Activated CD8-positive, alpha-beta memory T cell treated with anti-CD3 and anti-CD28 coated beads, Interleukin-2, amount 50 U/mL, for 4 hours (primary cell): ENCODE data around the gene TTC4.
"Not testable (repeated sequence)": the region's sequence is repeated elsewhere in the genome, so short reads cannot be mapped to it uniquely, and the experiment has no call there.

ENCODE experiments used
- DNase-seq: peaks from one replicate; pipeline ENCODE4 v3.0.0-alpha.2; 2020

Gene TTC4

DNA sequence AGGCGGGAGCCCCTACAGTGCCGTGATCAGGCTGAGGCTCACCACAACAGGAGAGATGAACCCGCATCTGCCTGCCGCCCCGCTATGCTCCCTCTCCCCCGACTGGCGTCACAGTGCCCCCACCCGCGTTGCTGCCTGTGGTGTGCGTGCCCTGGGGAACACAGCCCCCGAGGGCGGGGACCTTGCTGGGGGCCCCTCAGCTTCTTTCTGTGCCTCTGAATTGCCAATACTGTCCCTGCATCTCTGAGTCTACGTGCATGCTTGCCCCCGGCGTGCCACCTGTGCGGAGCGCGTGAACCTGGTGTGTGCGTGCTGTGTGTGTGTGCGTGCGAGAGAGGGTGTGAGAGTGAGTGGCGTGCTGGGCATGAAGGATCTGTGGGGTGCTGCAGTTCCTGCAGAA lies 38.4 kb downstream of the TTC4 start:
- no peak for DNase-seq

DNA sequence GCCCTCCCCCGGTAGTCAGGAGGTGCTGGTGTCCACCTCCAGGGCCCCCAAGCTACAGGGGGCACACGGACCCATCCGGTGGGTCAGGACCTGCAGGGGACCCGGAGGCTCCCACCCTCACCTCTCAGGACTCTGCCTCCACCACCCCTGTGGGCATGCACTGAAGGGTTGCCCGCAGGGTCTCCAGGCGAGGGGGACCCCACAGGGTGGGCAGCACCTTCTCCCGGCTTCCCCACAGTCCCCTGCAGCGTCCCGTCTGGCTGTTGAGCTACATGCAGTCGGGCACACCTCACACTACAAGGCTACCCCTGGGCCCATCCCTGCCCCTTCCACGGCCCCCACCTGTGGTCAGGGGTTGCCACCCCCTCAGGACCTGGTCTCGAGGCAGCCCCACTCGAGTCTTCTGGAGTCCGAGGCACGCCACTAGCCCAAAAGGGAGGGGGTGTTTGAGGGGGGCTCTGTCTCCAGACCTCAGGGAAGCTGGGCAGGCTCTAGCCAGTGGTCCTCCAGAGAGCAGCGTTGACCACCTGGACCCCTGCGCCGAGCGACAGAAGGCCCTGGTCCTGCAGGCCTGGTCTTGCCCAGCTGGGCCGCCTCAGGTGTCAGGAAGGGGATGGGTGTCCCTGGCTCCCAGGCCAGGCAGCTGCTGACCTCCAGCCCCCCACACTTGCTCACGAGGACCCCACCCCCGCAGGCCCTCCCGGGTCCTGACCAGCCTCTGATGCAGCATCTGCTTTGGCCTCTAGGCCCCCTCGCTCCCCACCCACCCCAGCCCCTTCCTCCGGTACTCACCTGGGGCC lies 39.0 kb downstream of the TTC4 start:
- no peak for DNase-seq

DNA sequence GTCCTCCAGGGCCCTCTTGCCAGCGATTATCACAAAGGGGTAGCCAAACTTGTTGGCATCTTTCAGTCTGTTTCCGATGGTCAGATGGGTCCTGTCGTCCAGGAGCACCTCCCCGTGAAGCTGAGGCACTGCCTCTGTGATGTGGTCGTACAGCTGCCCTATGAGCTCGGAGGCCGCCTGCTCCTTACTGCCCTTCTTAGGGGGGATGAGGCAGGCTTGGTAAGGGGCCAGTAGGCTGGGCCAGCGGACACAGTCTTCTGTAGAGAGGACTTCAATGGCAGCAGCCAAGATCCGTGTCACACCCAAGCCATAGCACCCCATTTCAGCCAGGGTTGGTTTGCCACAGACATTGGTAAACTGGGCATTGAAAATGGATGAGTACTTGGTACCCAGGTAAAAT lies 42.2 kb downstream of the TTC4 start:
- DNase-seq, result no peak

DNA sequence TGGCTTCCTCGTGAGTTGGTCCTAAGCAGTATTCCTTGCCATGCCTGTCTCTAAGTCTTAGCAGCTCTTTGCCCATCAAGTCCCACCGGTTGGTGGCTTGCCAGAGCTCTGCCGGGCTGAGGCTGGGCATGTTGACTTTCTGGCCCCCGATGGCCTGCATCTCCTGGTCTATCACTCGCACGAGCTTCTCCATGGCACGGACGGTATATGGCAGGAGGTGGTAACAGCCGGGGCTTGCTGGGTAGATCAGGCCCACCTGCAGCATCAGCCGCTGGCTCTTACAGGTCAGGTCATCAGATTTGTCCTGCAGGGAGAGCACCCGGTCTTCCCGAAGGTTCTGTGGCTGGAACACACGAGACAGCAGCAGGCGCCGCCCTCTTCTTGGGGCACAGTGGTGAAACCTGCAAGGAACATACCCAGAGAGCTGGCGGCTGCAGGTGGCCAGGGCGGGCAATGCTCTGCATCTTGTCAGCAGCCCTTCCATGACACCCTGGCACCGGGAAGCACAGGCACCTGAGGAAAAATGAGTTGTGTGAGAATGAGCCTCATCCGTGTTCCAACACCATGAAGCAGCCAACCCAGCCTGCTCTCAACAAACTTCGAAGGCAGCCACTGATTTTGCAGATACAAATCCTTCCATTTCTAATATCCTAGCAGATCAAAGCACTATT lies 43.2 kb downstream of the TTC4 start:
- DNase-seq, result no peak

DNA sequence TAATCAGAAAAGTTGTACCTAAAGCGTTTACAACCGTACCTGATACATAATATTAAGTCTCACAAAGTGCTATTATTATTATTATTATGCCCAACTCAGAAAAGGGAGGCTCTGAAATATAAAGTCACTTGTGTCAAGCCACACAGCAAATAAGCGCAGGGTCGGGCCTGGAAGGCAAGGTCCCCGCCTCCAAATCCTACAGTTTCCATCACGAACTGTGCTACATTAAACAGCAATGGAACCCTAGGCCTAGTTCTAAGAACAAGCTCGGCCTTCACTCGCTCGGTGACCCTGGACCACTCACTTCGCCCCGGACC lies 48.1 kb downstream of the TTC4 start:
- DNase-seq, result no peak

DNA sequence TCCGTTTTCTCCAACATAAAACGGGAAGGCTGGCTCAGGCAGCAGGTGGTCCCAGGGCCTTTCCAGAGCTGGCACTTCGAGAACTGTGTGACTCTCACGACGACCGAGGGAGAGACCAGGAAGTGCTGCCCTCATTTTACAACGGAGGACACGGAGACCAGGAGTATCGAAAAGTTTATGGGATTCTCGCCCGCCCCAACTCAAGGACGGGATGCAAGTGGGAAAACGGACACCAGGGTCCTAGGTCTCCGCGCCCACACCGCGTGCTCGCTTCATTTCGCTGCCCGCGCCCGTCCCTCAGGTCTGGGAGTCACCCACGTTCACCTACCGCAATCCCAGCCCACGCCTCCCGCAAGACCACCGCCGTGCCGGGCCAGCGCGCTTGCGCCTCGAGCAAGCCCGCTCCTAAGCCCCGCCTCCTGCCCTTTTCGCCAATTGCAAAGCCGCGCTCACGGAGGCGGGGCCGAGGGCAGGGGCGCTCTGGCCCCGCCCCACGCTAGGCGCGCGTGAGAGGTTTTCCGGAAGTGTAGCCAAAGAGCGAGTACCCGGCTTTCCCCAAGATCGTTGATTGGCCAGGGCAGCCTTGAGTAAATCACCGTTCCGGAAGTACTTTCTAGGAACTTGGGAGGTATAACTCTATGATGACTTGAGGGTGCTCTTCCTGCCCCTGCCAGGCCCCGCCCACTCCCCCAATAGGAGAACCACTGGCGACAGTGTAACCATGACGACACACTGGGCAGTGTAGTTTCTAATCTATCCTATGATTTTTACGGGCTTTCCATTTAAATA lies 48.7 kb downstream of the TTC4 start, which contains the start of gene PARS2:
Gene PARS2, minus strand, starts transcription at position 391 of the 789 bp plus-strand sequence. CDS start 5,362 bp downstream, outside the sequence.
- peak; percentile 96 for DNase-seq

DNA sequence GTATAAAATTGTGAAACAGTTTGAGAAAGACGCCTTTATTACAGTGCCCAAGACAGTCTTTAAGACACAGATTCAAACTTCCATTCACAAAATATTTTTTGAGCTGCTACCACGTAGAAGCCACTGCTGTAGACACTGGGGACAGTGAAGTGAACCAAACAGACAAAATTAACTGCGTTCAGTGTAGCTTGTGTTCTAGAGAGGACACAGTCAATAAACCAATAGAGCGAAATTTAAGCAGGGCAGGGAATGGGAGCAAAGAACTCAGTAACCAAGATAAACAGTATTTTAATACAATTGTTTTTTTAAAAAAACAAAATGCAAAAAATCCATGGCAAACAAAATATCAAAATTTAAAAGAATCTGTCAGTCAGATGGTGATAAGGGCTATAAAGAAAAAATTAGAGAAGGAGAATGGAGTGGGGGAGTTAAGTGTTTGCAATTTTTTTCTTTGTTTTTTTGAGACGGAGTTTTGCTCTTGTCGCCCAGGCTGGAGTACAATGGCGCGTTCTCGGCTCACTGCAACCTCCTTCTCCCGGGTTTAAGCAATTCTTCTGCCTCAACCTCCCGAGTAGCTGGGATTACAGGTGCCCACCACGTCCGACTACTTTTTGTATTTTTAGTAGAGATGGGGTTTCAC lies 49.4 kb downstream of the TTC4 start:
- DNase-seq, result no peak

DNA sequence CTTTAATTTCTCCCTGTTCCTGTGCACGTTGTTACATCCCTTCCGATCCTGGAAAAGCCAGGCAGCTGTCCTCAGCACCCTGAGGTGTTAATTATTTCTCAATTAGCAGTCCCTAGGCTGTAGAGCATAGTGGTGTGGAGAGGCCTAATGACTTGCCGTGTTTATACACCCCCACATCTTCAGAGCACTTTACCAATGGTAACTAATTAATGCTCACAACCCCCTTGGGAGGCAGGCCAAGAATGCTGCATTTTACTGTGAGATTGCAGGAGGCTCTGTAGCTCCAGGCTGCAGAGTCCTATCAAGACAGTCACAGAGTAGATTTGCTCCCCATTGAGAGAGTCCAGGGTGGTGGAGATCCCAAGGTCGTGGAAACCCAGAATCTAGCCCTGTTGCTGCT lies 51.1 kb downstream of the TTC4 start:
- no peak for DNase-seq

DNA sequence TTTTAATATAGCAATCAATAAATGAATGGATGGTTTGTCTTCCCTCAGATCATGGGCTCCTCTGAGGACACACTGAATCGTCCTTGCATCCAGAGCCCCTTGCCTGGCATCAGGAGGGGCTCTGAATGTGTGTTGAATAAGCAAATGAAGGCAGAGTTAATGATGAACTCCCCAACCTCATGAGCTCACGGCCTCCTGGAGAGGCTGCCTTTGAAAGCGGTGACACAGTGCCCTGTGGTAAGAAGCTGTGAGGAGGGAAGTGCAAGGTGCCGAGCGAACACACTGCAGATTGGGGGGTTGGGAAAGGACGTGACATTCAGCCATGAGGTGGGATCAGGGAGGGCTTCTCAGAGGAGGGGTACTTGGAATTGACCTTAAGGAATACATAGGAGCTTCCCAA lies 51.9 kb downstream of the TTC4 start:
- DNase-seq, result no peak

DNA sequence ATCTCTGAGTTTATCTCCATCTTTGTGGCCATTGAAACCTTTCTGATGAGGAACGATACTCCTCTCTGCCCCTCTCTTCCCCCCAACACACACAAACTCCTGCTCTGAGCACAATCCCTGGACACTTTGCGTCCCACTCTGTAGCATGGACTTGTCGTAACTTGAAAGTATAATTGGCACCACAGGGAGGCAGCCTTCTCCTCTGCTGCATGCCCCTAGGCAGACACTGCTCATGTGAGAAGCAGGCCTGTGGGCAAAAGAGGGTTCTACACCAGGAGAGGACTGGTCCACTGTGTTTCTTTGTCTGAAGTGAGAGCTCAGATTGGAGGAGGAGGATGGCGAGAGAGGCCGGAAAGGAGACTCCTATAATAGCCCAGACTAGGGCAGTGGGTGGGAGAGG lies 52.4 kb downstream of the TTC4 start:
- no peak for DNase-seq

DNA sequence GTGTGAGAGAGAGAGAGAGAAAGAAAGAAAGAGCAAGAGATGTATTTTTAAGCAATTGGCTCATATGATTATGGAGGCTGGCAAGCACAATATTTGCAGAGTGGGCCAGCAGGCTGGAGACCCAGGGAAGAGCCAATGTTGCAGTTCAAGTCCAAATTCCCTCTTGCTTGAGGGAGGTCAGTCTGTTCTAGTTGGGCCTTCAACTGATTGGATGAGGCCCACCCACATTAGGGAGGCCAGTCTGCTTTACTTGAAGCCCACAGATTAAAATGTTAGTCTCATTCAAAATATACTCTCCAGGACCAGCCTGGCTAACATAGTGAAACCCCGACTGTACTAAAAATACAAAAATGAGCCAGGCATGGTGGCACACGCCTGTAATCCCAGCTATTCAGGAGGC lies 57.3 kb downstream of the TTC4 start:
- no peak for DNase-seq

DNA sequence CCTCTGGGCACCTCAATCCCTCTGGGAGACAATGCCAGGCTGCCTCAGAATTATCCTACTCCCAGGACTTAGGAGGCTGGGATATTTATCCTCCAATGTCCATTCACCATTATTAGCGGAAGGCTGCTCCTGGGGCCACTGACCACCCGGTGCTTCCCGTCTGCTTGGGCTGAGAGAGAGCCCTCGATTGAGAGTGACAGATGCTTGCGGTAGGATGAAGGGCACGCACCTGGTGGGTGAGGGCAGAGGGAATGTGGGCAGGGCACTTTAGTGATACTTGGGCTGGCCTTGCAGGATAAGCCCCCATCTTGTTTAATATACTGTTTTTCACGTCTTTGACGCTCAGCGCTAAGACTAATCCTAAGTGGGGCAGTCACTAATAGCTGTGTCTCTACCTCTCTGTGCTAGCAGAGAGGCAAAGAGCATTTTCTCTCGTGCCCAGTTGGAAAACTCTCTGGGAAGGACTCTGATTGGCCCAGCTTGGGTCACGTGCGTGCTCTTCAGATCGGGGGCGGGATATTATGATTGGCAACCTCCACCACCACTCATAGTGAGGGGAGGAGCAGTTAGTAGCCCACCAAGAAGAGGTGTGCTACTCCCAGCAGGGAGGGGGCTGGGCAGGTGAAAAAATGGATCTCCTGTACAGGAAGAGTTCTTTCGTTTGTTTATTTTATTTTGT lies 59.3 kb downstream of the TTC4 start:
- no peak for DNase-seq

DNA sequence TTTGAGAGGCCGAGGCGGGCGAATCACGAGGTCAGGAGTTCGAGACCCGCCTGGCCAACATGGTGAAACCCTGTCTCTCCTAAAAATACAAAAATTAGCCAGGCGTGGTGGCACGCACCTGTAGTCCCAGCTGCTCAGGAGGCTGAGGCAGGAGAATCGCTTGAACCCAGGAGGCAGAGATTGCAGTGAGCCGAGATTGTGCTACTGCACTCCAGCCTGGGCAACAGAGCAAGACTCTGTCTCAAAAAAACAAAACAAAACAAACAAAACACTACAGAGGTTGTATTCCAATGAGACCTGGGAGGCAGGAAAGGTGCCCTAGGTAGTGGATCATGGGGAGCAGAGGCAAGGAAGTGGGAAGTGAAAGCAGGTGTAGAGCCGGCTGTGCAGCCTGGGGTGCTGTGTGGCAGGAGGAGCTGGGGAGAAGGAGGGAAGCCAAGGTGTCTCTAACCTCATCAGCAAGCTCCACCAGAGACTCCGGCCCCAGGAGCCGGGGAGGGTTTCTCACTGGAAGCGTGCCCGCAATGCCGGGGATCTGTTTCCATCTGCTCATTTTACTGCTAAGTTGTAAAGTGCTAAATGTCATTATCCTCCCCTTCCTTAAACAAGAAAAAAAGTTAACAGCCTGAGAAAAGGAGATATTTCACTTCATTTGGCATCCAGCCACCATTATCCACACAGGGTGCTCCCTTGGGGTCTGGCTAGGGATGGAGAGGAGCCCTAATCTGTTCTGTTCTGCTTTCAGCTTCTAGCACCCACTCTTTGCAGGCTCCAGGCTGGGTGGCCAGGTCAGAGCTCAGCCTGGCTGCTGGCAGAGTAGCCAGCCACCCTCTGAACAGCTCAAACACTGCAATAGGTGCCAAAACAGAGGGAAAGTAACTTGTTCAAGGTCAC lies 60.4 kb downstream of the TTC4 start:
- not testable (repeated sequence) for DNase-seq

DNA sequence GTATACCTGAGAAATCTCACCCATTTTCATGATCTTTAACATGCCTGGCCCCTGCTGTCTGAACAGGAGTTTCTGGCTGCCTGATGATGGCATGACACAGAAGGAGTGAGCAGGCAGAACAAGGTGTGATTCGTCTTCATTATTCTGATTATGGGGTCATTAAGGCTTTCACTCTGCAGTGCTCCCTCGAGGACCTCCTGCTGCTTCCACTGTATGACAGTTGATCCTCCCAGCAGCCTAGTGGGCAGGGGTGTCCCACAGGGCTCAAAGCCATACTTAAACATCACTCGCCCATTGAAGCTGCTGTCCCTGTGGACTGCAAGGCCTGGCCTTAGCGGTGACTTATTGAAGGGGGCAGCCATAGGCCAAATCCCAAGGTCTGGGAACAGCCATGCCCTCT lies 61.4 kb downstream of the TTC4 start:
- DNase-seq, result no peak

DNA sequence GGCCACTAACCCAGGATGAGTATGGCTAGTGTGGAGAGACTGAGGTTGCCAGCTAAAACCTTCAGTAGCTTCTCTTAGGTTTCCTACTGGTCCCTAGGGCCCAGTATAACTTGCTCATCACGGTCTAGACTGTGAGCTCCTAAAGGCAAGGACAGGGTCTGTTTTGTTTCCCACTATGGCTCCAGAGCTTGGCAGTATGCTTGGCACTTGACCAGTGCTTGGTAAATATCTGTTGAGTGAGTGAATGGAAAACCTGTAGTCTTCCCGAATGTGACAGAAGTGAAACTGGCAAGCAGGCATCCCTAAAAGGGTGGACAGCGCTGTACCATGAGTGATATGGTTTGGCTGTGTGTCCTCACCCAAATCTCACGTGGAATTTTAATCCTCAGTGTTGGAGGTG lies 61.8 kb downstream of the TTC4 start:
- no peak for DNase-seq

DNA sequence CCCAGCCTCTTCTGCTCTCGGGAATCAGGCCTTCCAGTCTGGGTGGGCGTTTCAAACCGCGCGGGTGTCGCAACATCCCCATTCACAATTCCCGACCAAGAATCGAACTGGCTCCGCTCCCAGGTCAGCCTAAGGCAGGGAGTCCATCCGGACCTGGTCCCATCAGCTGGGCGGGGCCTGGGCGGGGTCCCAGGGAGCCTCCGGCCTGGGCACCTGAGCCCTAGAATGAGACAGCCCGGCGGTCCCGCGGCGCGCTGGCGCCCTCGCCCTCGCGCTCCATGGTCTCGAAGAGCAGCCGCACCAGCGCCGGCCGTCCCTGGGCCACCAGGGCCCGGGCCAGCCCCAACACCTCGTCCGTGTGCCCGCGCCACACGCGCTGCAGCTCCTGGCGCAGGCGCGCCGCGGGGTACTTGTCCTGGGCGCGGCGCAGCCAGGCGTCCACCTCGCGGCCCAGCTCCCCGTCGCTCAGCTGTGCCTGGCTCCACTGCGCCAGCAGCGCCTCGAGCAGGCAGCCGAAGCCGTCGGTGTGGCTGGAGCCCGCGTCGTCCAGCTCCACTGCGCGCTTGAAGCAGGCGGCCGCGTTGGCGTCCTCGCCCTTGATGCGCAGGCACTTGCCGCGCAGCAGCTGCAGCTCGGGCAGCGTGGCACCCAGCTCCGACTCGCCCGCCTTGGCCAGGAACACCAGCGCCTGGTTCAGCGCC lies 65.5 kb downstream of the TTC4 start:
- DNase-seq, result no peak

DNA sequence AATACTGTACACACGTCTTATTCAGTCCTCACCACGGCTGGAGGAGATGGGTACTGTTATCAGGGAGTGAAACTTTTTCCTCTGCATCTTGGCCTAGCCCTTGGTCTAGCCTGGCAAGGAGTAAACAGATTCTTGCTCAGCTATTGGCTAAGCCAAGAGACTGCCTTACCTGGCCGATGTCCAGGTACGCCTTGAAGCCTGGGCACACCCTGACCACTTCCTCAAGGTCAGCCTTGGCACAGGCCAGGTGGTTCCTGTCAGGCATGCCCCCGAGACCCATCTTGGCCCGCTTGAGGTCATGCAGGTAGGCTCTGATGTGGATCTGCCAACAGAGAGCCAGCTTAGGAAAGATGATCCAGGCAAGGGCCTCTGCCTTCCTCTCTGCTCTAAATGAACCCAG lies 66.5 kb downstream of the TTC4 start:
- no peak for DNase-seq

DNA sequence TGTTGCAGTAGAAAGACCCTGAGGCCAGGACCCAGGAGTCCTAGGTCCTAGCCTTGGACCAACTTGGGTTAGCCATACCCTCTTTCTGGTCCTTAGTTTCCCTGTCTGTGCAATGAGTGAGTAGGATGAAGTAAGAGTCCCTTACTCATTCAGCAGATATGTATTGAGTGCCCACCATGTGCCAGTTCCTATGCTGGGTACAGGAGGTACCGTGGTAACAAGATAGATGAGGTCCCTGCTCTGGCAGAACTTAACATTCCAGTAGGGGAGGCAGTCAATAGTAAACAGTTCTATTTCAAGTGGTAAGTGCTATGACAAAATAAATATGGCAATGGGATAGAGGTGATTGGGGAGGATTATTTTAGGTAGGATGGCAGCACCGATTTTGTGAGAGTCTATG lies 66.9 kb downstream of the TTC4 start:
- no peak for DNase-seq

DNA sequence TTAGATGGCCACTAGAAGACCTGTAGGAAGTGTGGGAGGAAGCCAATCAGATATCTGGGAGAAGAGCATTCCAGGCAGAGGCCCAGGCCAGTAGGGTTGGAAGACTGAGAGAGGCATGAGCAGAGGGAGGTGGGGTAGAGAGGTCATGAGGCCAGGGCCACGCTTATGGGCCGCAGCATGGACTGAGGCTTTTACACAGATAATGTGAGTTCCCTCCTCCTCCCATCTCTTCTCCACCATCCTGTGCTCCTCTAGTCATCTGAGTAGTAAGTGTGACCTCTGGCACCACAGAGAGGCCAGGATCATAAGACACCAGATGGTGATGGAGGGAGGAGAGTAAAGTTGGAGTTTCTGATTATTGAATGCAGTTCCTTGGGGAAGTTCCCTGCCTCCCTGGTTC lies 68.4 kb downstream of the TTC4 start:
- no peak for DNase-seq

DNA sequence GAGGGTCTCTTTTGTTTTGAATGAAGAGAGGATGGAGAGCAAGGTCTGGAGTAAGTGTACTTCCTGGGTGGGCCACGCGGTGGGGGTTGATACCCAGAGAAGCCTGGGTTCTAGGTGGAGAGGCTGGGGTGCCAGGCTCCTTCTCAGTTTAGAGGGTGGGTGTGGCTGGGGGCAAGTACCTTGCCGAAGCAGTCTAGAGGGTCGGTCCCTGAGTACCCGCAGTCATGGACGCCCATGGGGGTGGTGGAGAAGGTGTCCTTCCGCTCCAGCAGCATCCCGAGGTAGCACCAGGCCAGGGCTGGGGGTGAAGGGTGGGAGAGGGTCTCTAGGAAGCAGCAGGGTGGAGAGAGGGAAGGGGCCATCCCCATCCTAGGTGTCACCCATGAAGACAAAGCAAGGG lies 71.1 kb downstream of the TTC4 start:
- no peak for DNase-seq

DNA sequence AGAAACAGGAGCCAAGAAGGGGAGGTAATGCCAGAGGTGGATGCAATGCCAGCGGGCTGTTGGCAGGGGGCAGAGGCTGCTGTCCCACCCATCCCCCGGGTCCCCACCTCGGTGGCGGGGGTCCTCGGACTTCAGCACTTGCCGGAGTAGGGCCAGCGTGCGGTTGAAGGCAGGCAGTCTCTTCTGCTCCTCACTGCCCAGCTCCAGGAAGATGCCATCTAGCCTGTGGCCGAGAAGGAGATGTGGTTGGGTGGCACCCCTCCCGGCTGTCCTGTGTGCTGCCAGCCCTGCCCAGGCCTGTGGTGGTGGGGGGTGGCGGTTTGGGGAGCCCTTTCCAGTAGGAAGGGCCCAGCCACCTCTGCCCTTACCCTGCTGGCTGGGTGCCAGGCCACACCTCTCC lies 71.9 kb downstream of the TTC4 start:
- no peak for DNase-seq
